Measurements from ENCODE around the gene MYLK4. TPM values are rescaled to one million over a fixed set of nuclear protein-coding genes. Genes with fewer than 3 reads are reported as not detected.

The MYLK4 gene
- total and polyA plus RNA-seq, 2 experiments from 2014 or later, result 0.29 to 0.43 TPM

GRCh38 chr6:2643130-2643529, 107.6 kb downstream of the MYLK4 start:
- 83% methylated on average over 2 of the region's 2 CpGs for WGBS (ENCODE audit: low lambda C conversion rate, missing lambda C conversion rate)

GRCh38 chr6:2641044-2641725, 109.5 kb downstream of the MYLK4 start:
- Histone ChIP-seq H3K9me2 (replicated peaks; ENCODE audit: insufficient read depth) (no peaks in the 10 kb centered on the region), H3K4me1 (ENCODE audit: insufficient read depth) (no peaks in the 10 kb centered on the region), H3K4me2 (no peak overlapping the region), H4K20me1 (ENCODE audit: insufficient read depth, poor library complexity, severe bottlenecking) (no peaks in the 10 kb centered on the region), H3K27me3 (no peaks in the 10 kb centered on the region), H3K79me2 (no peaks in the 10 kb centered on the region), H3K27ac (no peak overlapping the region), H3K9me3 (ENCODE audit: low read depth) (no peaks in the 10 kb centered on the region), H2AFZ (no peak overlapping the region), H3K36me3 (replicated peaks; ENCODE audit: insufficient read depth, low read depth) (no peaks in the 10 kb centered on the region), H3K4me3 (no peak overlapping the region)
- no peak for TF ChIP-seq EZH2phosphoT487 (IDR thresholded peaks at IDR 0.05; ENCODE audit: low read depth, severe bottlenecking, unreplicated experiment)
- no peak for TF ChIP-seq CTCF (IDR thresholded peaks at IDR 0.05; ENCODE audit: poor library complexity)
- no peak for TF ChIP-seq EZH2 (IDR thresholded peaks at IDR 0.05; ENCODE audit: borderline replicate concordance)
- no peak for DNase-seq (ENCODE audit: low spot score)
- 91% methylated on average over 14 of the region's 14 CpGs for WGBS (ENCODE audit: low lambda C conversion rate, missing lambda C conversion rate)

More at GRCh38 chr6:2643130-2643529, 107.6 kb downstream of the MYLK4 start:
- TF ChIP-seq EZH2phosphoT487 (IDR thresholded peaks at IDR 0.05; ENCODE audit: low read depth, severe bottlenecking, unreplicated experiment) (no peak), CTCF (IDR thresholded peaks at IDR 0.05; ENCODE audit: poor library complexity) (no peak), EZH2 (IDR thresholded peaks at IDR 0.05; ENCODE audit: borderline replicate concordance) (no peak)
- Histone ChIP-seq H3K27ac (no peak overlapping the region), H2AFZ (no peak overlapping the region), H3K4me2 (no peak overlapping the region), H3K4me1 (ENCODE audit: insufficient read depth) (no peaks in the 10 kb centered on the region), H3K9me3 (ENCODE audit: low read depth) (no peaks in the 10 kb centered on the region), H3K27me3 (no peaks in the 10 kb centered on the region), H3K9me2 (replicated peaks; ENCODE audit: insufficient read depth) (no peaks in the 10 kb centered on the region), H3K36me3 (replicated peaks; ENCODE audit: insufficient read depth, low read depth) (no peaks in the 10 kb centered on the region), H4K20me1 (ENCODE audit: insufficient read depth, poor library complexity, severe bottlenecking) (no peaks in the 10 kb centered on the region), H3K4me3 (no peak overlapping the region), H3K79me2 (no peaks in the 10 kb centered on the region)
- DNase-seq (ENCODE audit: low spot score), result no peak

GRCh38 chr6:2640551-2640950, 110.2 kb downstream of the MYLK4 start:
- 83% methylated on average over 4 of the region's 4 CpGs for WGBS (ENCODE audit: low lambda C conversion rate, missing lambda C conversion rate)
- Histone ChIP-seq H3K9me2 (replicated peaks; ENCODE audit: insufficient read depth) (no peaks in the 10 kb centered on the region), H3K4me3 (no peak overlapping the region), H3K4me2 (no peak overlapping the region), H3K79me2 (no peaks in the 10 kb centered on the region), H3K27me3 (no peaks in the 10 kb centered on the region), H2AFZ (no peak overlapping the region), H3K27ac (no peak overlapping the region), H3K9me3 (ENCODE audit: low read depth) (no peaks in the 10 kb centered on the region), H3K4me1 (ENCODE audit: insufficient read depth) (no peaks in the 10 kb centered on the region), H3K36me3 (replicated peaks; ENCODE audit: insufficient read depth, low read depth) (no peaks in the 10 kb centered on the region), H4K20me1 (ENCODE audit: insufficient read depth, poor library complexity, severe bottlenecking) (no peaks in the 10 kb centered on the region)
- TF ChIP-seq CTCF (IDR thresholded peaks at IDR 0.05; ENCODE audit: poor library complexity) (no peak), EZH2 (IDR thresholded peaks at IDR 0.05; ENCODE audit: borderline replicate concordance) (no peak)
- DNase-seq (ENCODE audit: low spot score), result no peak
